IMR-90 (cell line): ENCODE measurements around the gene CADM3. TPM values are rescaled to one million over a fixed set of nuclear protein-coding genes. Genes with fewer than 3 reads are reported as not detected.

ENCODE experiments used
- ATAC-seq: fragments of 200-7000 bp; cut with Tn5 transposase; 2 replicates; pipeline ENCODE4 v1.9.1; 2020; ENCODE audit warnings: low read depth, mild to moderate bottlenecking, moderate library complexity
- BruUV-seq: library from RNA; stranded (reverse); fragments of 400-500 nt; replicated peaks from 2 replicates; lab custom pipeline; 2021; lab: Mats Ljungman, UMichigan
- CTCF ChIA-PET: fragments of 300-600 bp; formaldehyde crosslinking; extraction: SDS; loops from one replicate; lab custom pipeline; 2021; ENCODE audit warnings: antibody characterized with exemption; lab: Yijun Ruan, JAX
- POLR2A ChIA-PET: fragments of 300-600 bp; sonication (Branson Sonifier 250); formaldehyde crosslinking; loops from one replicate; lab custom pipeline; 2022; ENCODE audit warnings: antibody characterized with exemption; ENCODE audit not compliant: unreplicated experiment; lab: Charles Lee
- DNase-seq: peaks from one replicate; pipeline ENCODE4 v3.0.0; 2013
- H2AFZ ChIP-seq: replicated peaks from 2 replicates; pipeline ENCODE3; 2013; ENCODE audit warnings: low read length, mild to moderate bottlenecking; ENCODE audit not compliant: poor library complexity
- H2AK5ac ChIP-seq: 2 replicates; pipeline ENCODE4 v1.6.1; 2013; ENCODE audit warnings: low read depth, low read length, inconsistent platforms
- H2AK9ac ChIP-seq: replicated peaks from 2 replicates; pipeline ENCODE3; 2013; ENCODE audit warnings: mild to moderate bottlenecking, low read depth, low read length, moderate library complexity; ENCODE audit not compliant: poor library complexity
- H2BK120ac ChIP-seq: 2 replicates; pipeline ENCODE4 v1.6.1; 2013; ENCODE audit warnings: low read depth, low read length, inconsistent platforms
- H2BK15ac ChIP-seq: 3 replicates; pipeline ENCODE4 v1.6.1; 2013; ENCODE audit warnings: low read depth, low read length, inconsistent platforms
- H2BK20ac ChIP-seq: 2 replicates; pipeline ENCODE4 v1.6.1; 2013; ENCODE audit warnings: low read depth, mild to moderate bottlenecking, inconsistent platforms, low read length, moderate library complexity
- H2BK5ac ChIP-seq: 2 replicates; pipeline ENCODE4 v1.6.1; 2013; ENCODE audit warnings: mild to moderate bottlenecking, low read depth, low read length, inconsistent platforms; ENCODE audit not compliant: poor library complexity, severe bottlenecking
- H3K14ac ChIP-seq: replicated peaks from 2 replicates; pipeline ENCODE4 v1.6.1; 2013; ENCODE audit warnings: low read depth, low read length, inconsistent platforms
- H3K18ac ChIP-seq: 2 replicates; pipeline ENCODE4 v1.6.1; 2013; ENCODE audit warnings: low read depth, low read length, control low read depth
- H3K23ac ChIP-seq: 2 replicates; pipeline ENCODE4 v1.6.1; 2013; ENCODE audit warnings: low read depth, low read length, inconsistent platforms
- H3K27ac ChIP-seq: 2 replicates; pipeline ENCODE4 v1.5.1; 2013; ENCODE audit warnings: mild to moderate bottlenecking, control low read depth, low read length; ENCODE audit not compliant: insufficient read depth
- H3K27me3 ChIP-seq: 2 replicates; pipeline ENCODE4 v1.6.1; 2013; ENCODE audit warnings: low read length; ENCODE audit not compliant: control insufficient read depth, insufficient read depth
- H3K36me3 ChIP-seq: 2 replicates; pipeline ENCODE4 v1.6.1; 2013; ENCODE audit warnings: low read length, mixed read lengths; ENCODE audit not compliant: control insufficient read depth, insufficient read depth
- H3K4ac ChIP-seq: 2 replicates; pipeline ENCODE4 v1.6.1; 2013; ENCODE audit warnings: low read depth, low read length, inconsistent platforms
- H3K4me1 ChIP-seq: 2 replicates; pipeline ENCODE4 v1.6.1; 2013; ENCODE audit warnings: low read length, mixed read lengths; ENCODE audit not compliant: control insufficient read depth, insufficient read depth
- H3K4me2 ChIP-seq: 2 replicates; pipeline ENCODE4 v1.6.1; 2013; ENCODE audit warnings: low read depth, mild to moderate bottlenecking, control low read depth, low read length, moderate library complexity
- H3K4me3 ChIP-seq: 2 replicates; pipeline ENCODE4 v1.5.1; 2013; ENCODE audit warnings: low read depth, mild to moderate bottlenecking, control low read depth, low read length, moderate library complexity; ENCODE audit not compliant: insufficient read depth
- H3K56ac ChIP-seq: 2 replicates; pipeline ENCODE4 v1.6.1; 2013; ENCODE audit warnings: low read length, inconsistent platforms; ENCODE audit not compliant: insufficient read depth; ENCODE audit errors: extremely low read depth
- H3K79me1 ChIP-seq, 2 experiments: 2 replicates each; pipeline ENCODE4 v1.6.1; 2013; ENCODE audit warnings: low read length in 2 of 2, inconsistent platforms in 1 of 2, low read depth in 1 of 2
- H3K9ac ChIP-seq: 2 replicates; pipeline ENCODE4 v1.6.1; 2013; ENCODE audit warnings: low read depth, low read length, control low read depth
- H3K9me1 ChIP-seq: 2 replicates; pipeline ENCODE4 v1.6.1; 2013; ENCODE audit warnings: low read length, inconsistent platforms; ENCODE audit not compliant: insufficient read depth
- H3K9me3 ChIP-seq: 2 replicates; pipeline ENCODE4 v1.6.1; 2013; ENCODE audit warnings: low read length; ENCODE audit not compliant: control insufficient read depth, insufficient read depth
- H4K20me1 ChIP-seq: 2 replicates; pipeline ENCODE4 v1.6.1; 2013; ENCODE audit warnings: low read length, inconsistent platforms; ENCODE audit not compliant: insufficient read depth
- H4K5ac ChIP-seq: 2 replicates; pipeline ENCODE4 v1.6.1; 2013; ENCODE audit warnings: mild to moderate bottlenecking, low read depth, low read length, control low read depth
- H4K8ac ChIP-seq, 2 experiments: 2 replicates each; pipeline ENCODE4 v1.6.1; 2013; ENCODE audit warnings: low read depth in 2 of 2, low read length in 2 of 2, control low read depth in 1 of 2, inconsistent platforms in 1 of 2
- H4K91ac ChIP-seq: 2 replicates; pipeline ENCODE4 v1.6.1; 2013; ENCODE audit warnings: low read depth, low read length, inconsistent platforms; ENCODE audit not compliant: insufficient read depth
- BHLHE40 ChIP-seq: fragments of 150-350 bp; IDR thresholded peaks from 2 replicates; pipeline ENCODE4 v1.6.1; 2016; ENCODE audit warnings: mild to moderate bottlenecking, low read depth, low read length
- RCOR1 ChIP-seq: IDR thresholded peaks from 2 replicates; pipeline ENCODE4 v1.6.1; 2012; ENCODE audit warnings: mild to moderate bottlenecking, low read length, improper control_type of control experiment; ENCODE audit not compliant: insufficient replicate concordance
- dilution Hi-C: fragments of 300-500 bp; cut with HindIII; formaldehyde crosslinking; loops from one replicate; pipeline ENCODE4 v1.14.3; 2018; ENCODE audit warnings: low sequenced_read_pairs; ENCODE audit not compliant: unreplicated experiment
- in situ Hi-C: fragments of 300-500 bp; cut with MboI; formaldehyde crosslinking; loops from 3 replicates; pipeline ENCODE4 v1.14.3; 2019; ENCODE audit warnings: low sequenced_read_pairs, inconsistent platforms, mixed read lengths
- intact Hi-C: fragments of 100-400 bp; cut with micrococcal nuclease; formaldehyde crosslinking; loops from 2 replicates; pipeline ENCODE4 v1.10.0; 2022
- polyA plus RNA-seq, 3 experiments: library from polyadenylated mRNA; depleted of rRNA; stranded (reverse); fragments of >200 nt; gene quantifications; 2 replicates each; pipeline ENCODE4 v1.2.3, GENCODE V29; 2012; ENCODE audit warnings: low replicate concordance in 1 of 3
- total RNA-seq: library from RNA; depleted of rRNA; stranded (reverse); fragments of >200 nt; gene quantifications from 2 replicates; pipeline ENCODE4 v1.2.3, GENCODE V29; 2012

CADM3 gene
- total and polyA plus RNA-seq, 2 of the 4 experiments (the other 2 are of a cell fraction), result not detected

DNA sequence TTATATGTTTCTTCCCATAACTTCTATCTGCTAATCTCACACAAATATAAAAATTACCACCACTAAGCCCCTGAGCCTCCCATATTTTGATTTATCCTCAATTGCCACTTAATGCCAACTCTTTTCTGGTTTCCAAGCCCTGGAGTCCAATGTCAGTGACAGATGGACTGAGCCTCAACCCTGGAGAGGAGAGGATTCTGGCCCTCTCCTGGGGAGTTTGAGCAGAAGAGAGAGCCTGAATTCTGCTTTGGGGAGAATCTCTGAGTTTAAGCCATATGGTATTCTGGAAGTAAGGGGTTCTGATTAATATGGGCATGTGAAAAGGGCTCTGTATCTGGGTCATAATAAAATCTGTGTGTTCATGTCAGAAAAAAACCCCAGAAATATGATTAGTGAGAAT lies 8.5 kb downstream of the CADM3 start:
- no peak for ATAC-seq
- Histone ChIP-seq H3K23ac (no peak overlapping the region), H3K9me3 (no peaks in the 10 kb centered on the region), H3K14ac (no peak overlapping the region), H3K27ac (no peak overlapping the region), H3K4ac (no peak overlapping the region), H3K56ac (no peak overlapping the region), H4K20me1 (no peaks in the 10 kb centered on the region), H3K36me3 (no peaks in the 10 kb centered on the region), H2AK5ac (no peak overlapping the region), H2BK15ac (no peak overlapping the region), H4K91ac (no peak overlapping the region), H2BK20ac (no peak overlapping the region), H4K8ac (no peak overlapping the region), H3K79me1 (no peaks in the 10 kb centered on the region), H2BK120ac (no peak overlapping the region), H3K18ac (no peak overlapping the region), H3K27me3 (no peaks in the 10 kb centered on the region), H2AFZ (no peak overlapping the region), H2BK5ac (no peak overlapping the region), H3K9me1 (no peaks in the 10 kb centered on the region), H2AK9ac (no peak overlapping the region), H3K4me1 (no peaks in the 10 kb centered on the region), H3K9ac (no peak overlapping the region), H3K4me3 (no peak overlapping the region), H4K5ac (no peak overlapping the region), H3K4me2 (no peak overlapping the region)
- intact Hi-C loops, result no loop called here
- dilution Hi-C loops, result no loop called here
- no peak for DNase-seq
- CTCF ChIA-PET, result no interaction called here
- TF ChIP-seq BHLHE40 (no peak), RCOR1 (no peak)
- POLR2A ChIA-PET, result no interaction called here
- BruUV-seq, result no TSS peak
- in situ Hi-C loops, result no loop called here
